ENCODE measurements around the gene SORBS1.
"Not testable (repeated sequence)": the region's sequence is repeated elsewhere in the genome, so short reads cannot be mapped to it uniquely, and the experiment has no call there.

The SORBS1 gene

GRCh38 chr10:95469251-95469650, 91.9 kb downstream of the SORBS1 start:
- H3K4me3 ChIP-seq (ENCODE audit: low read depth, low read length): no peak overlapping the region
- TF ChIP-seq CTCF (IDR thresholded peaks at IDR 0.05; ENCODE audit: low read depth, low read length): no peak

GRCh38 chr10:95467642-95468041, 93.5 kb downstream of the SORBS1 start:
- H3K4me3 ChIP-seq (ENCODE audit: low read depth, low read length): not testable (repeated sequence)

- H3K4me3 ChIP-seq (ENCODE audit: low read depth, low read length): no peak overlapping the region
- no peak for TF ChIP-seq CTCF (IDR thresholded peaks at IDR 0.05; ENCODE audit: low read depth, low read length)
These were observed 94.0 kb downstream of the SORBS1 start for GRCh38 chr10:95467162-95467599.

GRCh38 chr10:95466436-95466835, 94.7 kb downstream of the SORBS1 start:
- TF ChIP-seq CTCF (IDR thresholded peaks at IDR 0.05; ENCODE audit: low read depth, low read length): no peak

GRCh38 chr10:95464280-95464679, 96.9 kb downstream of the SORBS1 start:
- no peak for TF ChIP-seq CTCF (IDR thresholded peaks at IDR 0.05; ENCODE audit: low read depth, low read length)
- H3K4me3 ChIP-seq (ENCODE audit: low read depth, low read length): no peak overlapping the region

More at GRCh38 chr10:95466436-95466835, 94.7 kb downstream of the SORBS1 start:
- H3K4me3 ChIP-seq (ENCODE audit: low read depth, low read length): no peak overlapping the region

- no peak for TF ChIP-seq CTCF (IDR thresholded peaks at IDR 0.05; ENCODE audit: low read depth, low read length)
- no peak overlapping the region for H3K4me3 ChIP-seq (ENCODE audit: low read depth, low read length)
These were observed 98.2 kb downstream of the SORBS1 start for GRCh38 chr10:95462740-95463667.

GRCh38 chr10:95461611-95462010, 99.6 kb downstream of the SORBS1 start:
- no peak for TF ChIP-seq CTCF (IDR thresholded peaks at IDR 0.05; ENCODE audit: low read depth, low read length)
- no peak overlapping the region for H3K4me3 ChIP-seq (ENCODE audit: low read depth, low read length)
